PFSK-1 (cell line): ENCODE results near the gene RASA2.

Experiments
- POLR2AphosphoS5 ChIP-seq: IDR thresholded peaks from 2 replicates; pipeline ENCODE4 v1.6.1; 2012; ENCODE audit warnings: low read depth, mild to moderate bottlenecking, control low read depth, low read length, moderate library complexity
- SIN3A ChIP-seq: IDR thresholded peaks from 2 replicates; pipeline ENCODE4 v1.6.1; 2012; ENCODE audit warnings: mild to moderate bottlenecking, low read length, moderate library complexity, borderline replicate concordance; ENCODE audit not compliant: insufficient read depth
- TAF1 ChIP-seq: IDR thresholded peaks from 2 replicates; pipeline ENCODE4 v1.6.1; 2012; ENCODE audit warnings: low read length, control low read depth, borderline replicate concordance; ENCODE audit not compliant: insufficient read depth
- TF ChIP-seq, protein P1 (sequence below), 2 experiments: IDR thresholded peaks; 2 replicates each; pipeline versions ENCODE4 v1.6.1 to v1.8.0; 2011 to 2012; ENCODE audit warnings: low read depth in 2 of 2, low read length in 2 of 2, control low read depth in 1 of 2, inconsistent platforms in 1 of 2, mild to moderate bottlenecking in 1 of 2, moderate library complexity in 1 of 2; ENCODE audit not compliant: insufficient read depth in 1 of 2

DNA sequence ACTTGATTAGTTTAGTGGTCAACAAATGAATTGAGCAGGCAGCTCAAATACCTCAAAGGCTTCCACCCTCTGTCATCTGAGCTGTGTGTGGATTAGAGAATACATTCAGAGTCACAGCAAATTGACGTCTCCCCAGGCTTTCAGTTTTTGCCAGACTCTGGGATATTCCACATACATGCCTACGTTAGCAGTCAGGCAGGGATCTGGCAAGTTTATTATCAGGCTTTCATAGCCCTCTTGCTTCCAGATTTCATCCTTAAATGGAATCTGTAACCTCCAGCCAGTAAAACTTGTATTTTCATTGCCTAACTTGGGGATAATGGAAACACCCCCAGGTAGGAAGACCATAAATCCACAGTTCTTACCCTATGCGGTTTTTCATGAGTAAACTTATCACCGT lies 115.9 kb downstream of the RASA2 start:
- TF ChIP-seq, protein P1, sequence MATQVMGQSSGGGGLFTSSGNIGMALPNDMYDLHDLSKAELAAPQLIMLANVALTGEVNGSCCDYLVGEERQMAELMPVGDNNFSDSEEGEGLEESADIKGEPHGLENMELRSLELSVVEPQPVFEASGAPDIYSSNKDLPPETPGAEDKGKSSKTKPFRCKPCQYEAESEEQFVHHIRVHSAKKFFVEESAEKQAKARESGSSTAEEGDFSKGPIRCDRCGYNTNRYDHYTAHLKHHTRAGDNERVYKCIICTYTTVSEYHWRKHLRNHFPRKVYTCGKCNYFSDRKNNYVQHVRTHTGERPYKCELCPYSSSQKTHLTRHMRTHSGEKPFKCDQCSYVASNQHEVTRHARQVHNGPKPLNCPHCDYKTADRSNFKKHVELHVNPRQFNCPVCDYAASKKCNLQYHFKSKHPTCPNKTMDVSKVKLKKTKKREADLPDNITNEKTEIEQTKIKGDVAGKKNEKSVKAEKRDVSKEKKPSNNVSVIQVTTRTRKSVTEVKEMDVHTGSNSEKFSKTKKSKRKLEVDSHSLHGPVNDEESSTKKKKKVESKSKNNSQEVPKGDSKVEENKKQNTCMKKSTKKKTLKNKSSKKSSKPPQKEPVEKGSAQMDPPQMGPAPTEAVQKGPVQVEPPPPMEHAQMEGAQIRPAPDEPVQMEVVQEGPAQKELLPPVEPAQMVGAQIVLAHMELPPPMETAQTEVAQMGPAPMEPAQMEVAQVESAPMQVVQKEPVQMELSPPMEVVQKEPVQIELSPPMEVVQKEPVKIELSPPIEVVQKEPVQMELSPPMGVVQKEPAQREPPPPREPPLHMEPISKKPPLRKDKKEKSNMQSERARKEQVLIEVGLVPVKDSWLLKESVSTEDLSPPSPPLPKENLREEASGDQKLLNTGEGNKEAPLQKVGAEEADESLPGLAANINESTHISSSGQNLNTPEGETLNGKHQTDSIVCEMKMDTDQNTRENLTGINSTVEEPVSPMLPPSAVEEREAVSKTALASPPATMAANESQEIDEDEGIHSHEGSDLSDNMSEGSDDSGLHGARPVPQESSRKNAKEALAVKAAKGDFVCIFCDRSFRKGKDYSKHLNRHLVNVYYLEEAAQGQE (IDR thresholded peaks at IDR 0.05; ENCODE audit: insufficient read depth in 1 of 2, low read depth in 2 of 2, low read length in 2 of 2): no peak
- TF ChIP-seq POLR2AphosphoS5 (no peak), SIN3A (no peak), TAF1 (no peak)
